Gastrocnemius medialis (tissue), 4 donors: ENCODE data around the gene PNMA8B. TPM values are rescaled to one million over a fixed set of nuclear protein-coding genes. Genes with fewer than 3 reads are reported as not detected.

ENCODE experiments used
- ATAC-seq, 2 donors: fragments of 150-250 bp; one replicate each; pipeline ENCODE4 v1.9.1; 2016
- DNase-seq, 2 donors: peaks; one replicate each; pipeline ENCODE4 v3.0.0-alpha.2; 2019
- H3K27ac ChIP-seq, 4 donors: fragments of 200-600 bp; sonication (generic); 1 replicate in 1 of 4; 2 replicates in 3 of 4; pipeline ENCODE4 v1.5.1; 2016 to 2018; ENCODE audit warnings: mild to moderate bottlenecking in 2 of 4, moderate library complexity in 1 of 4
- H3K27me3 ChIP-seq, 3 donors: fragments of 200-600 bp; sonication (generic) in 2 of 3; 1 replicate in 1 of 3; 2 replicates in 2 of 3; pipeline versions ENCODE4 v1.5.1 to v1.6.0; 2016 to 2019; ENCODE audit warnings: mild to moderate bottlenecking in 1 of 3, moderate library complexity in 1 of 3
- H3K36me3 ChIP-seq, 2 donors: fragments of 200-600 bp; sonication (generic) in 1 of 2; one replicate each; pipeline ENCODE4 v1.5.1; 2017 to 2018
- H3K4me1 ChIP-seq, 2 donors: fragments of 200-600 bp; sonication (generic) in 1 of 2; one replicate each; pipeline ENCODE4 v1.5.1; 2016 to 2017; ENCODE audit warnings: mild to moderate bottlenecking in 2 of 2
- H3K4me3 ChIP-seq, 4 donors: fragments of 200-600 bp; sonication (generic) in 3 of 4; 1 replicate in 1 of 4; 2 replicates in 3 of 4; pipeline ENCODE4 v1.5.1; 2016 to 2019; ENCODE audit warnings: mild to moderate bottlenecking in 2 of 4
- H3K9me3 ChIP-seq, 3 donors: fragments of 200-600 bp; sonication (generic) in 2 of 3; 1 replicate in 1 of 3; 2 replicates in 2 of 3; pipeline ENCODE4 v1.5.1; 2016 to 2019
- POLR2A ChIP-seq, 2 donors: fragments of 450-650 bp; IDR thresholded peaks; one replicate each; pipeline ENCODE4 v1.6.1; 2017; ENCODE audit warnings: antibody characterized with exemption in 2 of 2, mild to moderate bottlenecking in 2 of 2, moderate library complexity in 2 of 2
- in situ Hi-C, 4 donors: fragments of 200-750 bp; cut with MboI; loops; one replicate each; pipeline versions ENCODE4 v1.15.0 to v1.8.0; 2017; ENCODE audit warnings: low sequenced_read_pairs in 4 of 4
- intact Hi-C: fragments of 100-400 bp; cut with DNase I; formaldehyde crosslinking; loops from one replicate; pipeline ENCODE4 v1.15.1; 2023; ENCODE audit warnings: low total_unique reads
- total RNA-seq, 4 donors: library from RNA; depleted of rRNA; stranded (reverse); fragments of >200 nt; gene quantifications; one replicate each; pipeline versions ENCODE4 v1.1.0 to v1.2.3, GENCODE V29; 2016
- TF ChIP-seq, protein P1 (sequence below), 5 experiments: fragments of 450-650 bp in 3 of 5; fragments of 200-600 bp in 2 of 5; sonication (generic) in 2 of 5; IDR thresholded peaks in 4 of 5; conservative IDR thresholded peaks in 1 of 5; 1 replicate in 4 of 5; 2 replicates in 1 of 5; pipeline ENCODE4 v1.5.1; 2016 to 2019; ENCODE audit warnings: antibody characterized with exemption in 5 of 5, mild to moderate bottlenecking in 3 of 5, moderate library complexity in 3 of 5

PNMA8B gene
- total RNA-seq, 4 donors from 2014 or later, result 0.07 to 0.18 (median 0.15) TPM

DNA sequence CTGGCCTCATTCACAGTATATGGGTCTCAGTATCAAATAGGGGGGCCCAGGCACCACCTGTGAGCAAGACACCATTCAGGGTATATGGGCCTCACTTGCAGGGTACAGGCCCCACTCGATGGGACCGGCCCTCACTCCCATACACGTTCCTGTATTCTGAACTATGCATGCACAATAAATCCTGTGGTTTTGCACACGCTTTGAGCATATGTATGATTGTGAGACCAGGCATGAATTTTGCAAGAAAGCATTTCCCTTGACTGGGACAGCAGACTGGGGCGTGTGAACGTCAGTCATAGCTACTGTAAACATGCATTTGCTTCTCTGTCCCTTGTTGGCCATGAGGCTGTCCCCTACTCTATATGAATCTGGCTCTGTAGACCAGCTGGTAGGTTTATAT lies 637 bp upstream of the PNMA8B start:
- in situ Hi-C loops (loop anchor here in 1 of 4 donors (25.0 kb wide), 1 partner anchor 209 kb away; the partner anchor contains the start of gene HIF3A), intact Hi-C loops (no loop called here)
- ATAC-seq, result no peak
- Histone ChIP-seq H3K4me3 (no peak overlapping the region), H3K27ac (no peak overlapping the region), H3K9me3 (no peaks in the 10 kb centered on the region), H3K4me1 (no peaks in the 10 kb centered on the region), H3K36me3 (no peaks in the 10 kb centered on the region), H3K27me3 (peaks cover 16 to 23% (median 16%) of the 10 kb centered on the region in 3 donors)
- TF ChIP-seq, protein P1, sequence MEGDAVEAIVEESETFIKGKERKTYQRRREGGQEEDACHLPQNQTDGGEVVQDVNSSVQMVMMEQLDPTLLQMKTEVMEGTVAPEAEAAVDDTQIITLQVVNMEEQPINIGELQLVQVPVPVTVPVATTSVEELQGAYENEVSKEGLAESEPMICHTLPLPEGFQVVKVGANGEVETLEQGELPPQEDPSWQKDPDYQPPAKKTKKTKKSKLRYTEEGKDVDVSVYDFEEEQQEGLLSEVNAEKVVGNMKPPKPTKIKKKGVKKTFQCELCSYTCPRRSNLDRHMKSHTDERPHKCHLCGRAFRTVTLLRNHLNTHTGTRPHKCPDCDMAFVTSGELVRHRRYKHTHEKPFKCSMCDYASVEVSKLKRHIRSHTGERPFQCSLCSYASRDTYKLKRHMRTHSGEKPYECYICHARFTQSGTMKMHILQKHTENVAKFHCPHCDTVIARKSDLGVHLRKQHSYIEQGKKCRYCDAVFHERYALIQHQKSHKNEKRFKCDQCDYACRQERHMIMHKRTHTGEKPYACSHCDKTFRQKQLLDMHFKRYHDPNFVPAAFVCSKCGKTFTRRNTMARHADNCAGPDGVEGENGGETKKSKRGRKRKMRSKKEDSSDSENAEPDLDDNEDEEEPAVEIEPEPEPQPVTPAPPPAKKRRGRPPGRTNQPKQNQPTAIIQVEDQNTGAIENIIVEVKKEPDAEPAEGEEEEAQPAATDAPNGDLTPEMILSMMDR (IDR thresholded peaks at IDR 0.05 in 4 of 5, conservative IDR thresholded peaks at IDR 0.05 in 1 of 5), result no peak
- TF ChIP-seq POLR2A (IDR thresholded peaks at IDR 0.05), result no peak
- DNase-seq, result no peak

DNA sequence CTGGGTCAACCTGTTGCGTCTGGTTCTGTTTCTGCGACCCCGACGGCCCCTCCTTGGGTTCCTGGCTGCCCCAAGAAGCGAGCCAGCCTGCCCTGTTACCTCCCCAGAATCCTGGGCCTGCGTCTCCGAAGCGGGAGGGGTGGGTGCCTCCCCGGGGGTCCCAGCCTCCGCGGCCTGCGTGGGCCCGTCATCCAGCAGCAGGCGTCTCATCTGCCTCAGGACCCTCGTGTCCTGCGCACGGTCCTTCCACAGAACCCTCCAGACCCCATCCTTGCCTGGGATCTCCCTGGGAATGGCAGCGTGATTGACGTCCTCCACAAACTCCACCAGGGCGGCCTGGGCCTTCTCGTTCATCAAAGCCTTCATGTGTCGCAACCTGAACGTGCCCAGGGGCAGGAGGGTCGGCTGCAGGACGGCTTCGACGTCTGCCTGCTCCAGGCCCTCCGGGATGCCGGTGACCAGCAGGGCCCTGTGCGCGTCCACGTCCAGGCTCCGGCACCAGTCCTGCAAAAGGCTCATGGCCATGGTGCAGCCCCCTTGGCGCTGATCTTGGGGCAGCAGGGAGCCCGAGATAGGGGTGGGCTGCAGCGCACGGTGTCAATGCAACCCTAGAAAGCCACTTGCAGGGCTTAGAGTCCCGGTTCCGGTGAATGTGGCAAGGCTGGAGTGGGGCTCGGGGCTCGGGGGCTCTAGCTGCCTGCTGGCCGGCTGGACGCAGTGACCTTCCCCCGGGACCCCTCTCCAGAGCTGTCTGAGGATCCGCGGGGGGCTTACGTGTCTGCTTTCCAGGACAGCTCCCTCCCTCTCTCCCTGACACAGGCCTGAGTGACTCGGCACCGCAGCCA lies 504 bp downstream of the PNMA8B start:
- H3K4me3 ChIP-seq, result peak overlapping the region in 2 of 4 donors; percentile 20 to 24
- H3K36me3 ChIP-seq, result no peaks in the 10 kb centered on the region
- DNase-seq (no peak), ATAC-seq (no peak)
- no peak overlapping the region for H3K27ac ChIP-seq
- no peaks in the 10 kb centered on the region for H3K9me3 ChIP-seq
- intact Hi-C loops (no loop called here), in situ Hi-C loops (loop anchor here in 1 of 4 donors (25.0 kb wide), 1 partner anchor 208 kb away; the partner anchor contains the start of gene HIF3A)
- H3K4me1 ChIP-seq, result no peaks in the 10 kb centered on the region
- TF ChIP-seq, protein P1 (IDR thresholded peaks at IDR 0.05 in 4 of 5, conservative IDR thresholded peaks at IDR 0.05 in 1 of 5), result no peak
- no peak for TF ChIP-seq POLR2A (IDR thresholded peaks at IDR 0.05)
- peaks cover 22 to 30% (median 22%) of the 10 kb centered on the region in 3 donors for H3K27me3 ChIP-seq

DNA sequence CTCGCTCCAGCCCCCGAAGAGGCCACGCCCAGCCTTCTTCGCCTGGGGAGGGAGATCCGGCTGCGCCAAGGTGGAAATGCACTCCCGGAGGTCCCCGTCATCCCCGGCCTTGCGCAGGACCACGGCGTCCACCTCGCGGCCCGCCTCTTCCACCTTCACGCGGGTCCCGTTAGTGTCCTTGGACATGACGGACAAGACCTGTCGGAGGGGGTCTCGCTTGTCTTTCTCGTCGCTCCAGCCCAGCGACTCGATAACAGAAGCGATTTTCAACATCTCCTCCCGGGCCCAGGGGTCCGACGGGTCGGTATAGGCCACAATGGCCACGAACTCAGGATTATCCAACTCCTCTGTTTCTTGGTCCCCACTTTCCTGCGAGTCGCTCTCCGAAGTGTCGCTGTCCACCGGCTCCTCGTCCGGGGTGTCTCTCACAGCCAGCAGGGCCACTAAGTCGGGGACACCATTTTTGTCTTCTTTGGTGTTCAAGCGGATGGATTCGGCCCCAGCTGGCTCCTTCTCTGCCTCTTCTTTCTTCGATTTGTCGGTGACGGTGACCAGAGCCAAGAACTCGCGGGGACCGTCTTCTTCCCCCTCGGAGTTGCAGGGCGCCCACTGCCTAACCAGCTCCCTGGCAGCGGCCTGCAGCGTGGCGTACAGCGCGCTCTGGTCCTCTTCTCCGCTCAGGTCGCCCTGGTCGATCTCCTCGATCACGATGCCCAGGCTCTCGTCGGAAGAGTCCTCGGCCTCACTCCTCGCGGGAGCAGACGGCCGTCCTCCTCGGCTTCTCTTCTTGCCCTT lies 1.3 kb downstream of the PNMA8B start:
- H3K4me1 ChIP-seq, result peaks cover 0 to 4% of the 10 kb centered on the region in 2 donors
- peaks cover 22 to 38% (median 22%) of the 10 kb centered on the region in 3 donors for H3K27me3 ChIP-seq
- intact Hi-C loops (no loop called here), in situ Hi-C loops (loop anchor here in 1 of 4 donors (25.0 kb wide), 1 partner anchor 207 kb away; the partner anchor contains the start of gene HIF3A)
- H3K27ac ChIP-seq, result no peak overlapping the region
- DNase-seq (no peak), ATAC-seq (no peak)
- H3K9me3 ChIP-seq, result no peaks in the 10 kb centered on the region
- H3K4me3 ChIP-seq, result peak overlapping the region; percentile 43 to 50 (median 47)
- H3K36me3 ChIP-seq, result no peaks in the 10 kb centered on the region
- TF ChIP-seq, protein P1 (IDR thresholded peaks at IDR 0.05 in 4 of 5, conservative IDR thresholded peaks at IDR 0.05 in 1 of 5), result no peak
- no peak for TF ChIP-seq POLR2A (IDR thresholded peaks at IDR 0.05)

DNA sequence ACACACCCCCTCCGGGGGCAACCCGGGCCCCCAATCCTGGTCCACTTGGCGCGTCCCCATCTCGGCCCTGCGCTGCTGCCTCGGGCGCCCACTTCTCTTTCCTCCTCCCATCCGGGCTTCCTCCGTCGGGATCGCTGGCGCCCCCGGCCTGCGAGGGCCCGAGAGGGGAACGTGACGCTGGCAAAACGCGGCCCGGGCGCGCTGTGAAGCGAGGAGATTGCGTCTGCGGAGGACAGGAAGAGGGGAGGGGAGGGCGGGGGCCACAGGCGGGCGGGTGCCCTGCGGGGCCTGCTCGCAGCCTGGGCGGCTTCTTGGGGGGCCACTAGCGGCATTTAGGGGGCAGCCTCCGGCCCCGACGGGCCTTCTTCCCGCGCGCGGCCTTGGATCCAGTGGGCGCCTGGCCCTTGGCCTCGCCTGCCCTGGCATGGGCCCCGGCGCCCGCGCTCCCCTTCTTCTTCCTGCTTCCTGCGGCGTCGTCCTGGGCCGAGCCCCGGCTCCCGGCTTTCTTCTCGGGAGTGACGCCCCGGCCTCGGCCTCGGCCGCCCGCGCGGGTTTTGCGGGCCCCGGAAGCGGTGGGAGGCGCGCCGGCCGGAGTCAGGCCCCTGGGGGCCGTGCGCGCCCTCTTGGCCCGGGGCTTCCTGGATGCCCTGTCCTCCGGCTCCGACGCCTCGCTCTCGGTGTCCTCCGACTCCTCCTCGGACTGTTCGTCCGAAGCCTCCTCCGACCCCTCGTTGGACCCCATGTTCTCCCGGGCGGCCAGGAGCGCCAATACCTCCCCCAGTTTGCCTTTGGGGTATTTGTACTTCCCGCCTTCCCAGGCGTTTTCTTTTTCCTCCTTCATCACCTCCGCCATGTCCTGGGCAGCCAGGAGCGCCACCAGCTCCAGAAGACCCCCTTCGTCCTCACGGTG lies 2.2 kb downstream of the PNMA8B start:
- H3K4me3 ChIP-seq, result peak overlapping the region; percentile 43 to 50 (median 47)
- no peaks in the 10 kb centered on the region for H3K36me3 ChIP-seq
- DNase-seq (no peak), ATAC-seq (no peak)
- intact Hi-C loops, result no loop called here
- peaks cover 0 to 4% of the 10 kb centered on the region in 2 donors for H3K4me1 ChIP-seq
- in situ Hi-C loops, result loop anchor here in 1 of 4 donors (25.0 kb wide), 1 partner anchor 206 kb away; the partner anchor contains the start of gene HIF3A
- H3K27ac ChIP-seq, result peak overlapping the region in 3 of 4 donors; percentile 26 to 37 (median 28)
- no peaks in the 10 kb centered on the region for H3K9me3 ChIP-seq
- H3K27me3 ChIP-seq, result peaks cover 25 to 47% (median 31%) of the 10 kb centered on the region in 3 donors
- TF ChIP-seq POLR2A (IDR thresholded peaks at IDR 0.05), result no peak
- TF ChIP-seq, protein P1 (IDR thresholded peaks at IDR 0.05 in 4 of 5, conservative IDR thresholded peaks at IDR 0.05 in 1 of 5), result no peak
